GM12872 (cell line): ENCODE results near the gene ATXN10.

ENCODE experiments used
- TF ChIP-seq, protein P1 (sequence below): IDR thresholded peaks from 3 replicates; pipeline ENCODE4 v1.5.1; 2011; ENCODE audit warnings: low read depth, mild to moderate bottlenecking, low read length, moderate library complexity; ENCODE audit not compliant: insufficient read depth

ATXN10 gene

GRCh38 chr22:45709060-45709739 lies 37.6 kb downstream of the ATXN10 start:
- TF ChIP-seq, protein P1, sequence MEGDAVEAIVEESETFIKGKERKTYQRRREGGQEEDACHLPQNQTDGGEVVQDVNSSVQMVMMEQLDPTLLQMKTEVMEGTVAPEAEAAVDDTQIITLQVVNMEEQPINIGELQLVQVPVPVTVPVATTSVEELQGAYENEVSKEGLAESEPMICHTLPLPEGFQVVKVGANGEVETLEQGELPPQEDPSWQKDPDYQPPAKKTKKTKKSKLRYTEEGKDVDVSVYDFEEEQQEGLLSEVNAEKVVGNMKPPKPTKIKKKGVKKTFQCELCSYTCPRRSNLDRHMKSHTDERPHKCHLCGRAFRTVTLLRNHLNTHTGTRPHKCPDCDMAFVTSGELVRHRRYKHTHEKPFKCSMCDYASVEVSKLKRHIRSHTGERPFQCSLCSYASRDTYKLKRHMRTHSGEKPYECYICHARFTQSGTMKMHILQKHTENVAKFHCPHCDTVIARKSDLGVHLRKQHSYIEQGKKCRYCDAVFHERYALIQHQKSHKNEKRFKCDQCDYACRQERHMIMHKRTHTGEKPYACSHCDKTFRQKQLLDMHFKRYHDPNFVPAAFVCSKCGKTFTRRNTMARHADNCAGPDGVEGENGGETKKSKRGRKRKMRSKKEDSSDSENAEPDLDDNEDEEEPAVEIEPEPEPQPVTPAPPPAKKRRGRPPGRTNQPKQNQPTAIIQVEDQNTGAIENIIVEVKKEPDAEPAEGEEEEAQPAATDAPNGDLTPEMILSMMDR = no peak

GRCh38 chr22:45709866-45710265 lies 38.2 kb downstream of the ATXN10 start:
- TF ChIP-seq, protein P1 = no peak

DNA sequence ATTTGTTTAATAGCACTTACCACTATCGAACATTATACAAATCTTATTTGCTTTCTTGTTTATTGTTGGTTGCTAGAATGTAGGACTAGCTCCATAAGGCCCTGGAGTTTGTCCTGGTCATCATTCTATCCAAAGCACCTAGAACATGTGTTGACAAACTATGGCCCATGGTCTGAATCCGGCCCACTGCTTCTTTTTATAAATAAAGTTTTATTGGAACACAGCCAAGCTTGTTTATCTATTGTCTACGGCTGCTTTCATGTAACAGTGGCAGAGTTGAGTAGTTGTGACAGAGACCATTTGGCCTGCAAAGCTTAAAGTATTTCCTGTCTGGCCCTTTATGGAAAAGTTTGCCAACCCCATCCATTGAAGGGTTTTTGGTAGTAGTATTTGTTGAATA lies 38.8 kb downstream of the ATXN10 start:
- TF ChIP-seq, protein P1 = no peak

DNA sequence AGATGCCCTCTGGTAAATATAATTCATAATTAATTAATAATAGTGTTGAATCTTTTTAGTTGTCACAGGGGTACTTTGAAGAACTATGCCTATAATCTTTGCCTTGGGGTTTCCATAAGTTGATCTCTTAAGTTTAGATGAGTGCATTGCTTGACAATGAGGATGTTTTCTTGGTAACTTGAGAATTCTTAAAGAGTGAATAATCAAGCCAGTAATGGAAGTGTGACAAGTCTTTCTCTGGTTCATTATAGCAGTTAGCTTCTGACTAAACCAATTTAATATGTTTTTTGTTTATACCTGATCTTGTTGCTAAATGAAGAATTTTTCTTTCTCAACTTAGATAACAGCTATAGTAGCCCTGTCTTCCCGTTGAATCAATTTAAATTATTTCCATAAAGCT lies 46.2 kb downstream of the ATXN10 start:
- TF ChIP-seq, protein P1 = no peak

- TF ChIP-seq, protein P1 = no peak
Observed at GRCh38 chr22:45718391-45718790, 46.8 kb downstream of the ATXN10 start.

- TF ChIP-seq, protein P1 = no peak
Observed at GRCh38 chr22:45720839-45721378, 49.3 kb downstream of the ATXN10 start.

DNA sequence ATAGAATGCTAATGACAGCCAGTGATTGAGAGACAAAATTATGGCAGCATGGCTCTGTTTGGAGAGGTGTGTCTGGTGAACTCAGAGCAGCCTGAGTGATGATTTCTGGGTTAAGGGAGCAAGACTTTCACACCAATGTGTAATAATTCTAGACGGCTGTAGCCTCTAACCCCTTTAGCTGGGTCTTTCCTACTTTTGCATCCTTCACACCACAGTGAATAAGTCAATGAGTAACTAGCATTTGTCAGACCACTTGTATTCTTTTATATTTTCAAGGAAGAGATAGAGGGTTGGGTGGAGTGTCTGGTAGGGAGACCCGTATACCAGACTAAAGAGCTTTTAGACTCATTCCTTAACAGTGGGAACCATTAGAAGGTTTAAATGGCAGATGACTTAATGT lies 50.4 kb downstream of the ATXN10 start:
- TF ChIP-seq, protein P1 = no peak
